SK-N-MC (cell line): ENCODE data around the gene AP2S1.

Experiments used
- EZH2 ChIP-seq: fragments of 200-600 bp; sonication (generic); IDR thresholded peaks from one replicate; pipeline ENCODE4 v1.6.1; 2017; ENCODE audit warnings: antibody characterized with exemption
- POLR2AphosphoS5 ChIP-seq: IDR thresholded peaks from 2 replicates; pipeline ENCODE4 v1.6.1; 2012; ENCODE audit warnings: mild to moderate bottlenecking, low read depth, low read length, borderline replicate concordance

GRCh38 chr19:46882034-46882433, 31.4 kb upstream of the AP2S1 start:
- TF ChIP-seq EZH2 (no peak), POLR2AphosphoS5 (no peak)
